WERI-Rb-1 (cell line): Measurements from ENCODE around the gene SH2D3A.

Experiments used
- DNase-seq: peaks from one replicate; pipeline ENCODE4 v3.0.0-alpha.2; 2020
- H3K27ac ChIP-seq: fragments of 250-450 bp; sonication (Bioruptor Pico); 2 replicates; pipeline ENCODE4 v1.5.1; 2020; ENCODE audit warnings: mild to moderate bottlenecking, moderate library complexity
- H3K27me3 ChIP-seq: fragments of 250-450 bp; sonication (Bioruptor Pico); 2 replicates; pipeline ENCODE4 v1.5.1; 2021; ENCODE audit warnings: mild to moderate bottlenecking, low read depth, moderate library complexity; ENCODE audit not compliant: insufficient read depth, severe bottlenecking
- H3K36me3 ChIP-seq: fragments of 250-450 bp; sonication (Bioruptor Pico); 2 replicates; pipeline ENCODE4 v1.5.1; 2020; ENCODE audit warnings: mild to moderate bottlenecking, moderate library complexity
- H3K4me3 ChIP-seq: 2 replicates; pipeline ENCODE4 v1.5.1; 2011; ENCODE audit warnings: low read depth, mild to moderate bottlenecking, control low read depth, low read length
- H3K9me3 ChIP-seq: fragments of 250-450 bp; sonication (Bioruptor Pico); 2 replicates; pipeline ENCODE4 v1.5.1; 2021; ENCODE audit warnings: mild to moderate bottlenecking, moderate library complexity; ENCODE audit not compliant: severe bottlenecking
- TF ChIP-seq, protein P1 (sequence below): IDR thresholded peaks from 2 replicates; pipeline ENCODE4 v1.5.1; 2011; ENCODE audit warnings: low read depth, mild to moderate bottlenecking, control low read depth, inconsistent platforms, low read length

Gene SH2D3A

DNA sequence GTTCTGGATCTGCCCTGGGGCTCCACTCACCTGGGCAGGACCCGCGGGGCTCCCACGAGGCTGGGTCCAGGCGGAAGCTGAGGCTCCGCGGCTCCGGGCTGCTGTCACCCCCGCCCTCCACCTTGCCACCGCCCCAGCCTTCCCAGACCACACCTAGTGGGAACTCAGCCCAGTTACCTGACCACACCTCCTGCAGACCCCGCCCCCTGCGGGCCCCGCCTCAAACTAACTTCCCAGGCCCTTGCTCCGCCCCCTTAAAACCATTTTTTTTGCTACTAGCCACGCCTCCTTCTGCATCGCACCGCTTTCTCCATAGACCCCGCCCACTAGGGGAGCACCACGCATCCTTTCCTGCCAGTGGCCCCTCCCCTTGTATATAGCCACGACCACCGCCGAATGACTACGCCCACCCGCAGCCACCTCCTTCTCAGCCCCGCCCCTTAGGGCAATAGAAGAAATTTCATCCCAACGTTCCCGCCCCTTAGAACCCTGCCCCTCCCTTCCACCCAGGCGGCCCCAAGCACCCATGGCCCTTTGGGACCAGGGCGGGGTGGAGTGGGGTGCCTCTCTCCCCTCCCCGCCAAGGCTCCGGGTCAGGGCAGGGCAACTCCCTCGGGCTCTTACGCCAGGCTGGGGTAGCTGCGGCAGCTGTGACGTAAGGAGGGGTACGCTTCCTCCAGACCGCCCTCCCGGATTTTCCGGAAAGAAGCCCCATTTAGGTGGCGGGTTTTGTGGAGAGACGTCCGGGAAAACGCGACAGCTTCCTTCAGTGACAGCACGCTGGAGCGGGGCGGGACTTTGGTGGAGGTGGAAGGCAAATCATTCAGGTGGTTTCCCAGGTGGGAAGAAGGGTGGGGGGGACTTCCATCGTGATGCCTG lies at the start of gene SH2D3A:
TSS of gene SH2D3A (minus strand) at position 79 of the 879 bp plus-strand sequence. CDS start 3,687 bp downstream, outside the sequence.
- no peaks in the 10 kb centered on the region for H3K9me3 ChIP-seq
- H3K36me3 ChIP-seq = no peaks in the 10 kb centered on the region
- DNase-seq = peak; percentile 77
- H3K4me3 ChIP-seq = peak within 1 kb of the TSS; percentile 36
- no peak within 1 kb of the TSS for H3K27ac ChIP-seq
- H3K27me3 ChIP-seq = peaks cover 14% of the 10 kb centered on the region
- TF ChIP-seq, protein P1, sequence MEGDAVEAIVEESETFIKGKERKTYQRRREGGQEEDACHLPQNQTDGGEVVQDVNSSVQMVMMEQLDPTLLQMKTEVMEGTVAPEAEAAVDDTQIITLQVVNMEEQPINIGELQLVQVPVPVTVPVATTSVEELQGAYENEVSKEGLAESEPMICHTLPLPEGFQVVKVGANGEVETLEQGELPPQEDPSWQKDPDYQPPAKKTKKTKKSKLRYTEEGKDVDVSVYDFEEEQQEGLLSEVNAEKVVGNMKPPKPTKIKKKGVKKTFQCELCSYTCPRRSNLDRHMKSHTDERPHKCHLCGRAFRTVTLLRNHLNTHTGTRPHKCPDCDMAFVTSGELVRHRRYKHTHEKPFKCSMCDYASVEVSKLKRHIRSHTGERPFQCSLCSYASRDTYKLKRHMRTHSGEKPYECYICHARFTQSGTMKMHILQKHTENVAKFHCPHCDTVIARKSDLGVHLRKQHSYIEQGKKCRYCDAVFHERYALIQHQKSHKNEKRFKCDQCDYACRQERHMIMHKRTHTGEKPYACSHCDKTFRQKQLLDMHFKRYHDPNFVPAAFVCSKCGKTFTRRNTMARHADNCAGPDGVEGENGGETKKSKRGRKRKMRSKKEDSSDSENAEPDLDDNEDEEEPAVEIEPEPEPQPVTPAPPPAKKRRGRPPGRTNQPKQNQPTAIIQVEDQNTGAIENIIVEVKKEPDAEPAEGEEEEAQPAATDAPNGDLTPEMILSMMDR = no peak

DNA sequence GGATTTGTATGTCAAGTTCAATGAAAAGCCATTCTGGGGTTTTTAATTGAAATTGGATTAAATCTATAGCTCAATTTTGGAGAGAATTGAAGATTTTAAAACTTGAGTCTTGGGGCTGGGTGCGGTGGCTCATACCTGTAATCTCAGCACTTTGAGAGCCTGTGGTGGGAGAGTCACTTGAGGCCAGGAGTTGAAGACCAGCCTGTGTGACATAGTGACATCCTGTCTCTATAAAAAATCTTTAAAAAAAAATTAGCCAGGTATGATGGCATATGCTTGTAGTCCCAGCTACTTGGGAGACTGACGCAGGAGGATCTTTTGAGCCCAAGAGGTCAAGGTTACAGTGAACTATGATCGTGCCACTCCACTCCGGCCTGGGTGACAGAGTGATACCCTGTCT lies 46.4 kb upstream of the SH2D3A start:
- Histone ChIP-seq H3K27me3 (peaks cover 58% of the 10 kb centered on the region), H3K36me3 (no peaks in the 10 kb centered on the region), H3K27ac (no peak overlapping the region), H3K9me3 (no peaks in the 10 kb centered on the region), H3K4me3 (no peak overlapping the region)
- TF ChIP-seq, protein P1 = no peak
- DNase-seq = no peak

DNA sequence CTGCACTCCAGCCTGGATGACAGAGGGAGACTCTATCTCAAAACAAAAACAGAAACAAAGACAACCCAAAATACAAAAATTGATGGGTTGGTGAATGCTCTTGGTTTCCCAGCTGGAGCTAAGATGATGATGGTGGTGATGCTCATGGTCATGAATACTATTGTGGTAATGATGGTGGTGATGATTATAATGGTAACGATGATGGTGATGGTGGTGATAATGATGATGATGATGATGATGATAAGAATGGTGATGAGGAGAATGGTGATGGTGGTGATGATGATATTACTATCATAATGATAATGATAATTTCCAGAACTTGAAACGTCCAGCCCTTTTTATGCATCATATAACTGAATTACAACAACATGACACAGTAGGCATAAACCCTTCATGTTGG lies 45.4 kb upstream of the SH2D3A start:
- Histone ChIP-seq H3K36me3 (no peaks in the 10 kb centered on the region), H3K9me3 (no peaks in the 10 kb centered on the region), H3K27me3 (peaks cover 61% of the 10 kb centered on the region), H3K27ac (no peak overlapping the region), H3K4me3 (no peak overlapping the region)
- DNase-seq = no peak
- TF ChIP-seq, protein P1 = no peak

DNA sequence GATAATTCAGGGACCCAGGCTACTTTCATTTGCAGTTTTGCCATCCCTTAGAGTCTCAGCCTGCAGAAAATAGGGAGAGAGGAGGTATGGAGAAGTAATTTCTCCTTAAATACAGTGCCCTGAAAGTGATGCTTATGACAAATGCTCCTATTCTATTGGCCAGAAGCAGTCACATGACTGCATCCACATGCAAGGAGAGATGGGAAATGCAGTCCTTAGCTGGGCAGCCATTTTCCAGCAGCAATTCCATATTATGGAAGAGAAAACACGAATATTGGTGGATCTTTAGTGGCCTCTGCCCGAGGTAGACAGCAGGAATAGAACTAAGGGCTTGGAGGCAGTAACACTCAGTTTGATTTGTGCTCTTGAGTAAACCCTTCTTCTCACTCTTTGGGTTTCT lies 44.7 kb upstream of the SH2D3A start:
- Histone ChIP-seq H3K4me3 (no peak overlapping the region), H3K36me3 (no peaks in the 10 kb centered on the region), H3K27ac (no peak overlapping the region), H3K27me3 (peaks cover 68% of the 10 kb centered on the region), H3K9me3 (no peaks in the 10 kb centered on the region)
- peak; percentile 19 for DNase-seq
- TF ChIP-seq, protein P1 = no peak

DNA sequence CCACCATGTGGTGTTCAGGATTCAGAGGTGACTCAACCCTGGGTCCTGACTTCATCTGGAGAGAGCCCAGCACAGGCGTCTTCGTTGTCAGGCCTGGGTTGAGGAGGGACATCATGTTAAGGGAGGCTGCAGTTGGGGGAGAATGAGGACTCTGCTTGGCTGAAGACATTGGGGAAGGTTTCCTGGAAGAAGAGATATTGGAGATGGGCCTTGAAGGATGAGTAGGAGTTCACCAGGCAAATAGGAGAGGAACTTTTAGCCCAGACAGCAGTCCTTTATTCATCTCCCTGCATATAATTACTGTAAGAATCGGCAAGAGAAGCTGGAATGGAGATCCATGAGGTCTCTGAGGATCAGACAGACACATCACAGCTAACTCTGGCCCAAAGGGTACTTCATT lies 44.1 kb upstream of the SH2D3A start:
- Histone ChIP-seq H3K4me3 (no peak overlapping the region), H3K27ac (no peak overlapping the region), H3K36me3 (no peaks in the 10 kb centered on the region), H3K9me3 (peaks cover 2% of the 10 kb centered on the region), H3K27me3 (peaks cover 73% of the 10 kb centered on the region)
- TF ChIP-seq, protein P1 = no peak
- no peak for DNase-seq
